Uterus (tissue), 4 donors: Measurements from ENCODE around the gene SLC27A2. TPM values are rescaled to one million over a fixed set of nuclear protein-coding genes. Genes with fewer than 3 reads are reported as not detected.
"Not testable (repeated sequence)": the region's sequence is repeated elsewhere in the genome, so short reads cannot be mapped to it uniquely, and the experiment has no call there.

Source experiments
- DNase-seq, 2 donors: peaks; one replicate each; pipeline ENCODE4 v3.0.0-alpha.2; 2019 to 2020
- H3K27ac ChIP-seq, 2 donors: fragments of 200-600 bp; sonication (generic); 1 replicate in 1 of 2; 2 replicates in 1 of 2; pipeline ENCODE4 v1.5.1; 2016 to 2018
- H3K27me3 ChIP-seq, 2 donors: fragments of 200-600 bp; sonication (generic); one replicate each; pipeline ENCODE4 v1.5.1; 2018 to 2019; ENCODE audit warnings: control low read depth in 1 of 2
- H3K36me3 ChIP-seq, 2 donors: fragments of 200-600 bp; sonication (generic); one replicate each; pipeline ENCODE4 v1.5.1; 2019; ENCODE audit warnings: control low read depth in 1 of 2
- H3K4me1 ChIP-seq, 2 donors: fragments of 200-600 bp; sonication (generic); one replicate each; pipeline ENCODE4 v1.5.1; 2018 to 2019; ENCODE audit warnings: control low read depth in 1 of 2
- H3K4me3 ChIP-seq, 2 donors: fragments of 200-600 bp; sonication (generic); 1 replicate in 1 of 2; 2 replicates in 1 of 2; pipeline ENCODE4 v1.5.1; 2018 to 2019; ENCODE audit warnings: mild to moderate bottlenecking in 1 of 2
- H3K9me3 ChIP-seq, 2 donors: fragments of 200-600 bp; sonication (generic); one replicate each; pipeline ENCODE4 v1.5.1; 2019; ENCODE audit warnings: control low read depth in 1 of 2
- CTCF ChIP-seq, 4 experiments: fragments of 200-600 bp in 2 of 4; fragments of 450-650 bp in 2 of 4; sonication (generic) in 2 of 4; IDR thresholded peaks; one replicate each; pipeline ENCODE4 v1.5.1; 2016 to 2019; ENCODE audit warnings: antibody characterized with exemption in 4 of 4, mild to moderate bottlenecking in 2 of 4, moderate library complexity in 1 of 4
- POLR2A ChIP-seq, 2 donors: fragments of 450-650 bp; IDR thresholded peaks; one replicate each; pipeline ENCODE4 v1.6.1; 2016; ENCODE audit warnings: antibody characterized with exemption in 2 of 2, mild to moderate bottlenecking in 1 of 2, moderate library complexity in 1 of 2
- intact Hi-C: fragments of 100-400 bp; cut with DNase I; formaldehyde crosslinking; loops from one replicate; pipeline ENCODE4 v1.15.1; 2023; ENCODE audit warnings: low total_unique reads
- total RNA-seq, 4 donors: library from RNA; depleted of rRNA in 3 of 4; stranded (reverse); fragments of >200 nt in 3 of 4; gene quantifications; one replicate each; pipeline versions ENCODE4 v1.1.0 to v1.2.4, GENCODE V29; 2014 to 2023
- donor health status: DM: yes; HTN: yes; CAD: no.

The SLC27A2 gene
- total RNA-seq, 4 donors from 2014 or later = 0.27 to 1.7 TPM; not detected in 2

GRCh38 chr15:50184863-50185504, 3.0 kb downstream of the SLC27A2 start:
- Histone ChIP-seq H3K36me3 (no peaks in the 10 kb centered on the region), H3K9me3 (no peaks in the 10 kb centered on the region), H3K4me3 (no peak overlapping the region), H3K4me1 (no peaks in the 10 kb centered on the region), H3K27me3 (no peaks in the 10 kb centered on the region), H3K27ac (no peak overlapping the region)
- TF ChIP-seq CTCF (IDR thresholded peaks at IDR 0.05) (no peak), POLR2A (IDR thresholded peaks at IDR 0.05) (no peak)
- intact Hi-C loops = no loop called here
- no peak for DNase-seq

GRCh38 chr15:50186090-50186489, 4.1 kb downstream of the SLC27A2 start:
- no peak for TF ChIP-seq CTCF (IDR thresholded peaks at IDR 0.05)
- TF ChIP-seq POLR2A (IDR thresholded peaks at IDR 0.05) = no peak
- Histone ChIP-seq H3K27ac (no peak overlapping the region), H3K4me1 (no peaks in the 10 kb centered on the region), H3K27me3 (no peaks in the 10 kb centered on the region), H3K9me3 (no peaks in the 10 kb centered on the region), H3K36me3 (no peaks in the 10 kb centered on the region), H3K4me3 (no peak overlapping the region)
- intact Hi-C loops = no loop called here
- no peak for DNase-seq

GRCh38 chr15:50186752-50187151, 4.8 kb downstream of the SLC27A2 start:
- Histone ChIP-seq H3K4me1 (no peaks in the 10 kb centered on the region), H3K27me3 (no peaks in the 10 kb centered on the region), H3K36me3 (no peaks in the 10 kb centered on the region), H3K9me3 (no peaks in the 10 kb centered on the region), H3K4me3 (no peak overlapping the region), H3K27ac (no peak overlapping the region)
- no peak for TF ChIP-seq POLR2A (IDR thresholded peaks at IDR 0.05)
- TF ChIP-seq CTCF (IDR thresholded peaks at IDR 0.05) = no peak
- intact Hi-C loops = no loop called here
- no peak for DNase-seq

- Histone ChIP-seq H3K4me1 (no peaks in the 10 kb centered on the region), H3K27ac (no peak overlapping the region), H3K9me3 (no peaks in the 10 kb centered on the region), H3K27me3 (no peaks in the 10 kb centered on the region), H3K4me3 (no peak overlapping the region), H3K36me3 (no peaks in the 10 kb centered on the region)
- TF ChIP-seq CTCF (IDR thresholded peaks at IDR 0.05) (no peak), POLR2A (IDR thresholded peaks at IDR 0.05) (no peak)
- intact Hi-C loops = no loop called here
- DNase-seq = no peak
These were observed 5.5 kb downstream of the SLC27A2 start for GRCh38 chr15:50187525-50187924.

- no peaks in the 10 kb centered on the region for H3K36me3 ChIP-seq
- no peak for DNase-seq
- intact Hi-C loops = no loop called here
- no peaks in the 10 kb centered on the region for H3K4me1 ChIP-seq
- H3K27ac ChIP-seq = no peak overlapping the region
- no peaks in the 10 kb centered on the region for H3K9me3 ChIP-seq
- H3K27me3 ChIP-seq = no peaks in the 10 kb centered on the region
- H3K4me3 ChIP-seq = no peak overlapping the region
- TF ChIP-seq POLR2A (IDR thresholded peaks at IDR 0.05) = no peak
- no peak for TF ChIP-seq CTCF (IDR thresholded peaks at IDR 0.05)
These were observed 6.0 kb downstream of the SLC27A2 start for GRCh38 chr15:50187997-50188396.

- H3K4me1 ChIP-seq, H3K4me3 ChIP-seq, H3K27me3 ChIP-seq, DNase-seq, H3K36me3 ChIP-seq, H3K27ac ChIP-seq, intact Hi-C loops, H3K9me3 ChIP-seq: not testable (repeated sequence)
These were observed 6.8 kb downstream of the SLC27A2 start for GRCh38 chr15:50188793-50189192.
